Activated T-cell treated with anti-CD3 and anti-CD28 coated beads, Interleukin-2, amount 50 U/mL, for 24 hours (primary cell): ENCODE data around the gene FLRT1.
A peak's percentile ranks its signal among the peaks of the same experiment; 100 is the strongest.

Source experiments
- DNase-seq: peaks from one replicate; pipeline ENCODE4 v3.0.0-alpha.2; 2020
- H3K27ac Mint-ChIP-seq: 2 replicates; pipeline ENCODE4 v1.8.0; 2020; ENCODE audit warnings: mild to moderate bottlenecking, mixed read lengths
- H3K27me3 Mint-ChIP-seq: 2 replicates; pipeline ENCODE4 v1.8.0; 2020; ENCODE audit warnings: mixed read lengths
- H3K36me3 Mint-ChIP-seq: 2 replicates; pipeline ENCODE4 v1.8.0; 2020; ENCODE audit warnings: low read depth, mixed read lengths
- H3K4me1 Mint-ChIP-seq: 2 replicates; pipeline ENCODE4 v1.8.0; 2020; ENCODE audit warnings: low read depth, mixed read lengths
- H3K4me3 Mint-ChIP-seq: 2 replicates; pipeline ENCODE4 v1.8.0; 2020; ENCODE audit warnings: mild to moderate bottlenecking, moderate library complexity, mixed read lengths
- H3K9me3 Mint-ChIP-seq: 2 replicates; pipeline ENCODE4 v1.8.0; 2020; ENCODE audit warnings: mixed read lengths

The FLRT1 gene

DNA sequence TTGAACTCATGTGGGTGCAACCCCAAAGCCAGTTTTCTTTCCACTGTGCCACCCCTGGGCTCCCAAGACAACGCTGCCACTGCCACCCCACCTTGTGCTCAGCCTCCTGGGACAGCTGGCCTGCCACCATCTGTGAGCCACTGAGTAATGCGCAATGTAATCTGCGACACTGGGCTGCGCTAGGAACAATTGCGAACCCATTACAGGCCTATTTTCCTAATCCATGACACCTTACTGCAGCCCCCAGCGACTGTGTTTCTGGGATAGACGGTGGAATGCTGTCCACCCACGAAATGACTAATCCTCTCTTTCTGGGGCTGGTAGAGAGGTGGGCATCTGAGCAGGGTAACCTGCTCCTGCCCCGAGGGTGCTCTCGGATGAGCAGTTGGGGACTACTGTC, 22.2 kb downstream of the FLRT1 start:
- no peak overlapping the region for H3K27ac Mint-ChIP-seq
- H3K4me3 Mint-ChIP-seq, result no peak overlapping the region
- DNase-seq, result no peak
- no peaks in the 10 kb centered on the region for H3K9me3 Mint-ChIP-seq
- peaks cover 23% of the 10 kb centered on the region for H3K27me3 Mint-ChIP-seq
- no peaks in the 10 kb centered on the region for H3K36me3 Mint-ChIP-seq
- peaks cover 9% of the 10 kb centered on the region for H3K4me1 Mint-ChIP-seq

DNA sequence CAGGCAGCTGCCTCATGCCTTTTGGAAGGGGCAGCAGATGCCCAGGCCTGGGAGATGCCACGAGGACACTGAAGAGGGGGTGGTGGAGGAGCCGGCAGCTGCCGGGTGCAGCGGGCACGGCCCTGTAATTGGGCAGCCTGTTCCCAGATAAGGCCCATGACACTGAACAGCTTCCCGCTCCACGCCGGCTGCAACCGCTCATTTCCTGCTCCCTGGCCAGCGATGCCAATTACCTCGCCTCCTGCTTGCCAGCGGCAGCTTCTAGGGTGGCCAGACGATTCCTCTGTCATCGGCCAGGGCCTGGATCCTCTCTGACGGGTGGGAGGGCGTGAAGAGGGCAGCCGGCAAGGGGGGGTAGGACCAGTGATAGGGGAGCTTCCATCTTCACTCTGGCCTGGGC, 22.8 kb downstream of the FLRT1 start:
- H3K4me1 Mint-ChIP-seq, result peaks cover 9% of the 10 kb centered on the region
- no peak overlapping the region for H3K27ac Mint-ChIP-seq
- DNase-seq, result no peak
- H3K9me3 Mint-ChIP-seq, result no peaks in the 10 kb centered on the region
- H3K27me3 Mint-ChIP-seq, result peaks cover 27% of the 10 kb centered on the region
- H3K36me3 Mint-ChIP-seq, result no peaks in the 10 kb centered on the region
- no peak overlapping the region for H3K4me3 Mint-ChIP-seq

DNA sequence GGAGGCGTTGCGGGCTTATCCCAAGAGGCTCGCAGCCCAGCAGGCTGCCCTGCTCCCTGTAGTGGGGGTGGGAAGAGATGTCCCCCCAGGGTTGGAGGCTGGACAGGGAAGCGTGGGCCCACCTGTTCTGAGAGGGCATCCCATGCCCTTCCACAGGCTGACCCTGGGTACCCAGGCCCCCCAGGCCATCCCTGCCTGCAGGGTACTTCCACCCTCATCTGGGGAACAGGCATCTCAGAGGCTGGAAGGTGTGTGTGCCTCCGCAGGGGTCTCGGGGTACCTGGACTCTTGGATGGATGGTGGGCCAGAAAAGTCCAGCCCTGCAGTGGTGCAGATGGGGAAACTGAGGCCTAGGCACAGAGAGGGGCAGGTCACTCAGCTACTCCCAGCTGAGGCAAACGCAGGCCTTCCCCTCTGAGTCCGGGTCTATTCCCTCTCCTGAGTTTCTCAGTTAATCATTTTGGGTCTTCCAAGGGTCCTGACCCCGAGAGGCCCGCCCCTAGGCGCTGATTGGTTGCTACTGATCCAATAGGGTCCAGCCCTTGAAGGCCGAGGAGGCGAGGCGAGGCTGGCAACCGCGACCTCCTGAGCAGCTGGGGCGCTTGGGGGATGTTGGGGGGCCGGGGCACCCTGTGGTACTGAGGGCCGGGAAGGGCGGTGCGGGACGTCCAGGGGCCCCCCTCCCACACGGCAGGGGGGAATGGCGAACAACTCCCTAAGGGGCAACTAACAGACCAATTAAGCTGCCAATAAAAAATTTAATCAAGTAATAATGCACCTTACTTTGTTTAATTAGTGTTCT, 23.8 kb downstream of the FLRT1 start:
- no peak overlapping the region for H3K27ac Mint-ChIP-seq
- H3K27me3 Mint-ChIP-seq, result peaks cover 27% of the 10 kb centered on the region
- no peaks in the 10 kb centered on the region for H3K36me3 Mint-ChIP-seq
- no peaks in the 10 kb centered on the region for H3K9me3 Mint-ChIP-seq
- H3K4me1 Mint-ChIP-seq, result peaks cover 9% of the 10 kb centered on the region
- H3K4me3 Mint-ChIP-seq, result no peak overlapping the region
- DNase-seq, result no peak

DNA sequence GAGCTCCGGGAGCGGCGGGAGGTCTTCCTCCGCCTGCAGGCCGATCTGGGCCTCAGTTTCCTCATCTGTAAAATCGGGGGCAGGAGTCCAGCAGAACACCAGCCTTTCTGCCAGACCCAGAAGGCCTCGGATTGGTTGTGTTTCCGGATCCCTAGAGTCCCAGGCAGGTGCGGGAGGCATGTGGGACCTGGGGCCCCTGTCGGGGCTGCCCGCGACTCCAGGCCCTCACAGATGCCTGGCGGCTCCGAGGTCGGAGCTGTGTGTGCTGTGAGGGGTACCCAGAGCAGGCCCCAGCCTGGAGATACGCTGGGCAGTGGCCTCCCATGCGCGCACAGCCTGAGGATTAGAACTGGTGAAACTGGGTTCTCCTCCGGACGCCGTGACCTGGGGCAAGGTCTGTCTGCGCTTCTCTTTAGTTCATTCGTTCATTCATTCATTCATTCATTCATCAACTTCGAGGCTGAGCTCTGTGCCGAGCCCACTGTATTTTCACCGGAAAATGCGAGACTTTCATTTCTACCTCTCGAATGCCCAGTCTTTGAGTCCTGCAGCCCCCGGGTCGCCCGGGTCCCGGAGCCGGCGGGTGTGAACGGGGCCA, 24.6 kb downstream of the FLRT1 start:
- Mint-ChIP-seq H3K36me3 (no peaks in the 10 kb centered on the region), H3K4me3 (peak overlapping the region; percentile 58), H3K9me3 (no peaks in the 10 kb centered on the region), H3K27ac (no peak overlapping the region), H3K27me3 (peaks cover 27% of the 10 kb centered on the region), H3K4me1 (peaks cover 9% of the 10 kb centered on the region)
- no peak for DNase-seq

DNA sequence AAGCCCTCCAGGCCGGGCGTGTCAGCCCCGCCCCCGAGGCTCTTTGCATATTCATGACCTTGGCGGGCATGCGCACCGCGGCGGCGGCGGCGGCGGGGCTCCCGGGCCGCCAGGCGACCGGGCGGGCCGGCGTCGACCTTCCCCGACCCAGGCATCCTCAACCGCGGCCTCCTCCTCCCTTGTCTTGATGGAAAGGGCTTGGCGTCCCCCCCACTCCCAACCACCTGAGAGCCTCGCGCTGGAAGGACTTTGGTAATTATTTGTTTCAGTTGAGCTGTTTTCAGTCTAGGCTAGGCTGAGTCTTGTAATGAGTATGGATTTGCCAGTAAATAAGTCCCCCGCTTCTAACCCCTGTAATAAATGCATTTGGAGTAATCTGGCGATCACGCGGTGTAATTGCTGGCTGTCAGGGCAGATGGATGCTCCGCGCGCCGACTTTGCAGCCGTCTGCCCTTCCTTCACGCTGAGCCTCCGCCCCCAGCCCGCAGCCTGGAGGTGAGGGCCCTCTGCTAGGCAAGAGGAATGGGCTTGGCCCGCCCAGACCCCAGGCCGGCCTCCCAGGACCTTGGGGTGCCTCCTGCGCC, 25.2 kb downstream of the FLRT1 start:
- peak; percentile 74 for DNase-seq
- no peaks in the 10 kb centered on the region for H3K9me3 Mint-ChIP-seq
- H3K27ac Mint-ChIP-seq, result no peak overlapping the region

GRCh38 chr11:64062185-64063039, 26.7 kb downstream of the FLRT1 start:
- H3K9me3 Mint-ChIP-seq, result no peaks in the 10 kb centered on the region
- no peak overlapping the region for H3K4me3 Mint-ChIP-seq
- H3K27me3 Mint-ChIP-seq, result peaks cover 27% of the 10 kb centered on the region
- no peaks in the 10 kb centered on the region for H3K36me3 Mint-ChIP-seq
- peaks cover 9% of the 10 kb centered on the region for H3K4me1 Mint-ChIP-seq
- H3K27ac Mint-ChIP-seq, result no peak overlapping the region
- no peak for DNase-seq

More for the DNA sequence above, 25.2 kb downstream of the FLRT1 start:
- H3K36me3 Mint-ChIP-seq, result no peaks in the 10 kb centered on the region
- peaks cover 9% of the 10 kb centered on the region for H3K4me1 Mint-ChIP-seq
- H3K27me3 Mint-ChIP-seq, result peaks cover 27% of the 10 kb centered on the region
- peak overlapping the region; percentile 66 for H3K4me3 Mint-ChIP-seq

GRCh38 chr11:64063777-64064176, 28.0 kb downstream of the FLRT1 start:
- peaks cover 13% of the 10 kb centered on the region for H3K4me1 Mint-ChIP-seq
- H3K9me3 Mint-ChIP-seq, result no peaks in the 10 kb centered on the region
- no peak for DNase-seq
- H3K27me3 Mint-ChIP-seq, result peaks cover 27% of the 10 kb centered on the region
- H3K4me3 Mint-ChIP-seq, result no peak overlapping the region
- H3K27ac Mint-ChIP-seq, result no peak overlapping the region
- H3K36me3 Mint-ChIP-seq, result no peaks in the 10 kb centered on the region

GRCh38 chr11:64064374-64065140, 28.8 kb downstream of the FLRT1 start:
- H3K27ac Mint-ChIP-seq, result no peak overlapping the region
- H3K27me3 Mint-ChIP-seq, result peaks cover 27% of the 10 kb centered on the region
- H3K9me3 Mint-ChIP-seq, result no peaks in the 10 kb centered on the region
- no peak for DNase-seq
- H3K36me3 Mint-ChIP-seq, result no peaks in the 10 kb centered on the region
- H3K4me1 Mint-ChIP-seq, result peaks cover 13% of the 10 kb centered on the region
- H3K4me3 Mint-ChIP-seq, result no peak overlapping the region

- no peak for DNase-seq
- H3K27me3 Mint-ChIP-seq, result peaks cover 27% of the 10 kb centered on the region
- H3K4me1 Mint-ChIP-seq, result peaks cover 13% of the 10 kb centered on the region
- H3K4me3 Mint-ChIP-seq, result no peak overlapping the region
- H3K27ac Mint-ChIP-seq, result no peak overlapping the region
- no peaks in the 10 kb centered on the region for H3K9me3 Mint-ChIP-seq
- no peaks in the 10 kb centered on the region for H3K36me3 Mint-ChIP-seq
Measured at GRCh38 chr11:64065141-64065465, 29.4 kb downstream of the FLRT1 start.

GRCh38 chr11:64065712-64066111, 30.0 kb downstream of the FLRT1 start:
- no peak overlapping the region for H3K27ac Mint-ChIP-seq
- no peaks in the 10 kb centered on the region for H3K36me3 Mint-ChIP-seq
- DNase-seq, result no peak
- no peaks in the 10 kb centered on the region for H3K9me3 Mint-ChIP-seq
- H3K4me3 Mint-ChIP-seq, result no peak overlapping the region
- peaks cover 10% of the 10 kb centered on the region for H3K4me1 Mint-ChIP-seq
- peaks cover 24% of the 10 kb centered on the region for H3K27me3 Mint-ChIP-seq

- Mint-ChIP-seq H3K9me3 (no peaks in the 10 kb centered on the region), H3K4me3 (no peak overlapping the region), H3K27ac (no peak overlapping the region), H3K27me3 (peaks cover 9% of the 10 kb centered on the region), H3K36me3 (no peaks in the 10 kb centered on the region), H3K4me1 (peaks cover 4% of the 10 kb centered on the region)
- DNase-seq, result no peak
Measured at GRCh38 chr11:64067230-64067993, 31.7 kb downstream of the FLRT1 start.

DNA sequence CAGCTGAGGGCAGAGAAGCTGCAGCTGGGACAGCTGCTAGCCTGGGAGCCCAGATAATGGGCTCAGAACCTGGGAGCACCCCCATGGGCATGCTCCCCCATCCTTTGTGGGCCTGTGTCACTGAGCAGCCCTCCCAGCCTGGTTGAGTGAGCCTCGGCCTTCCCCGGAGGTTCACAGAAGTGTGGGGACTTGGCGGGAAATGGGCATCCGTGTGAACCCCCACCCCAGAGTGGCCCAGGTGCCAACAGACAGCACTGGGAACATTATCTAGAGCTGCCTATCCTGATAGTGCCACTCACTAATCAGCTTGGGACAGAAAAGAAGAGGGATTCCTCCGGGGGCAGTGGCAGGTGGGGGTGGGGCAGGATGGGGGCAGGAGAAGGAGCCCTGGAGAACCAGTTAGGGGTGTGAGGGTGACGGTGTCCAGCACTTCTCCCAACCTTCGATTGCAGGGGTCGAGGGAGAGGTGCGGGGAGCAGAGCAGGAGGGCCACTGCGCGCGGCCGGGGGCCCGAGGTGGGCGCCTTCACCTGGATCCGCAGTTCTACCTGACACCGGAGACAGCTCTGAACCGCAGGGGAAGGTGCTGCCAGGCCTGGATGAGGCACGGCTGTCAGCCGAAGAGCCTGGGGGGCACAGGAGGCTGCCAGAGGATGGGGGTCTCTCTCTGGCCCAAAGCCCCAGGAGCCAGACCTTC, 33.1 kb downstream of the FLRT1 start:
- Mint-ChIP-seq H3K9me3 (no peaks in the 10 kb centered on the region), H3K4me3 (no peak overlapping the region), H3K27ac (no peak overlapping the region), H3K36me3 (no peaks in the 10 kb centered on the region), H3K4me1 (peaks cover 4% of the 10 kb centered on the region), H3K27me3 (no peaks in the 10 kb centered on the region)
- DNase-seq, result no peak
